ENCODE data around the gene SNTA1.
A peak's percentile ranks its signal among the peaks of the same experiment; 100 is the strongest.
"Not testable (repeated sequence)": the region's sequence is repeated elsewhere in the genome, so short reads cannot be mapped to it uniquely, and the experiment has no call there.

The SNTA1 gene

DNA sequence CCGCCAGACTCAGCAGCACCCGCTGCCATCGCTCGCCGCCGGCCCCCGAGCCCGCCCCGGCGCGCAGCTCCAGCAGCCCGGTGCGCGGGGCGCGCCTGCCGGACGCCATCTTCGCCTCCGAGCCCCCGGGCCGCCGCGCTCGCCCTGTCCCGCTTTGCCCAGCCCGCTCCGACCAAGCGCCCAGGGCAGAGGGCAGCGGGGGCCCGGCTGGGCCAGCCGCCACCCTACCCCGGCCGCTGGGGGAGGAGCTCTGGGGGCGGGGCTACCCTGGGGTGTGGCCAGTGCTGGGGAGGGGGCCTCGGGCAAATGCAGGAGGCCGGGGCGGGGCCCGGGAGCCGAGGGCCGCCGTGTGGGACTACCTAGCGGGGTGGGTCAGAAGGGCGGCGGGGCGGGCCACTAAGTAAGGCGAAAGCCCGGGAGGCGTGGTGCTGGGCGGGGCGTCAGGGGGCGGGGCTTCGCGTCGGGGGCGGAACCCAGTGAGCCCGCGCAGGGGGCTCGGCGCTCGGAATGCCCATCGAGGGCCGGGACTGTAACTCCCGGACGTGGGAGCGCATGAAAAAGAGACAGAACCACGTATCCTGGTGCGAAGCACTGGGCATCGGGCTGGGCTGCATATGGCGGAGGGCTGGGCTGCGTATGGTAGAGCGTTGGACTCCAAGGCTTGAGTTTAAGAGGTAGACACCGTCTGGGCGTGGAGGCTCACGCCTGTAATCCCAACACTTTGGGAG, at the start of gene SNTA1:
SNTA1 (minus strand) TSS at position 252 of the 728 bp plus-strand sequence; CDS start at position 109, 143 bp downstream.
- peak; percentile 55 for DNase-seq (ENCODE audit: low read depth)
- TF ChIP-seq, protein P1, sequence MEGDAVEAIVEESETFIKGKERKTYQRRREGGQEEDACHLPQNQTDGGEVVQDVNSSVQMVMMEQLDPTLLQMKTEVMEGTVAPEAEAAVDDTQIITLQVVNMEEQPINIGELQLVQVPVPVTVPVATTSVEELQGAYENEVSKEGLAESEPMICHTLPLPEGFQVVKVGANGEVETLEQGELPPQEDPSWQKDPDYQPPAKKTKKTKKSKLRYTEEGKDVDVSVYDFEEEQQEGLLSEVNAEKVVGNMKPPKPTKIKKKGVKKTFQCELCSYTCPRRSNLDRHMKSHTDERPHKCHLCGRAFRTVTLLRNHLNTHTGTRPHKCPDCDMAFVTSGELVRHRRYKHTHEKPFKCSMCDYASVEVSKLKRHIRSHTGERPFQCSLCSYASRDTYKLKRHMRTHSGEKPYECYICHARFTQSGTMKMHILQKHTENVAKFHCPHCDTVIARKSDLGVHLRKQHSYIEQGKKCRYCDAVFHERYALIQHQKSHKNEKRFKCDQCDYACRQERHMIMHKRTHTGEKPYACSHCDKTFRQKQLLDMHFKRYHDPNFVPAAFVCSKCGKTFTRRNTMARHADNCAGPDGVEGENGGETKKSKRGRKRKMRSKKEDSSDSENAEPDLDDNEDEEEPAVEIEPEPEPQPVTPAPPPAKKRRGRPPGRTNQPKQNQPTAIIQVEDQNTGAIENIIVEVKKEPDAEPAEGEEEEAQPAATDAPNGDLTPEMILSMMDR (IDR thresholded peaks at IDR 0.05; ENCODE audit: control insufficient read depth, extremely low read depth, insufficient read depth), result no peak
- peak within 1 kb of the TSS; percentile 67 for H3K4me3 ChIP-seq (ENCODE audit: low read depth, low read length)

GRCh38 chr20:33490934-33491656, 47.5 kb upstream of the SNTA1 start:
- TF ChIP-seq, protein P1 (IDR thresholded peaks at IDR 0.05; ENCODE audit: control insufficient read depth, extremely low read depth, insufficient read depth), result no peak
- peak overlapping the region; percentile 94 for H3K4me3 ChIP-seq (ENCODE audit: low read depth, low read length)
- no peak for DNase-seq (ENCODE audit: low read depth)

GRCh38 chr20:33490023-33490933, 46.7 kb upstream of the SNTA1 start, which contains the start of gene CBFA2T2:
Gene CBFA2T2 (plus strand): TSS chr20:33490096. CDS start chr20:33490268, 172 bp downstream.
- TF ChIP-seq, protein P1 (IDR thresholded peaks at IDR 0.05; ENCODE audit: control insufficient read depth, extremely low read depth, insufficient read depth), result no peak
- no peak for DNase-seq (ENCODE audit: low read depth)
- H3K4me3 ChIP-seq (ENCODE audit: low read depth, low read length), result peak within 1 kb of the TSS; percentile 94

DNA sequence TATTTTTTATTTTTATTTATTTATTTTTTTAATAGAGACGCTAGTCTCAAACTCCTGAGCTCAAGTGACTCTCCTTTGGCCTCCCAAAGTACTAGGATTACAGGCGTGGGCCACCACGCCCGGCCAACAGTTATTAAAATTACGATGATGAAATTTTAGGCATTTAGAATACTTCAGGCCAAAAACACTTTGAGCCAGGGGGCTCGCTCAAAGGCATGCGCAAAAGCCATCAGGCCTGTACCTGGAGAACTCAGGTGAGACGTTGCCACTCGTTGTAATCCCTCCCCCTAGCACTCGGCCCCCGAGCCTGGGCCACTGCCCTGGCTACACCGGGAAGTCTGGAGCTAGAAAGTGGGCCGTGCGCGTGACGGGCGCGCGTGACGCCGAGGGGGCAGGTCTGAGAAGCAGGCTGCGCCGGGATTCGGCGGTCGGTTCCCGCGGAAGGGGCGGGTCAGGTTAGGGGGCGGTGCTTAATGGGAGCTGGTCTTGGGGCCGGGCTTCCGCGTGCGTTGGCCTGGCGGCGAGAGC, 46.0 kb upstream of the SNTA1 start:
- peak overlapping the region; percentile 25 for H3K4me3 ChIP-seq (ENCODE audit: low read depth, low read length)
- TF ChIP-seq, protein P1 (IDR thresholded peaks at IDR 0.05; ENCODE audit: control insufficient read depth, extremely low read depth, insufficient read depth), result no peak
- peak; percentile 92 for DNase-seq (ENCODE audit: low read depth)

DNA sequence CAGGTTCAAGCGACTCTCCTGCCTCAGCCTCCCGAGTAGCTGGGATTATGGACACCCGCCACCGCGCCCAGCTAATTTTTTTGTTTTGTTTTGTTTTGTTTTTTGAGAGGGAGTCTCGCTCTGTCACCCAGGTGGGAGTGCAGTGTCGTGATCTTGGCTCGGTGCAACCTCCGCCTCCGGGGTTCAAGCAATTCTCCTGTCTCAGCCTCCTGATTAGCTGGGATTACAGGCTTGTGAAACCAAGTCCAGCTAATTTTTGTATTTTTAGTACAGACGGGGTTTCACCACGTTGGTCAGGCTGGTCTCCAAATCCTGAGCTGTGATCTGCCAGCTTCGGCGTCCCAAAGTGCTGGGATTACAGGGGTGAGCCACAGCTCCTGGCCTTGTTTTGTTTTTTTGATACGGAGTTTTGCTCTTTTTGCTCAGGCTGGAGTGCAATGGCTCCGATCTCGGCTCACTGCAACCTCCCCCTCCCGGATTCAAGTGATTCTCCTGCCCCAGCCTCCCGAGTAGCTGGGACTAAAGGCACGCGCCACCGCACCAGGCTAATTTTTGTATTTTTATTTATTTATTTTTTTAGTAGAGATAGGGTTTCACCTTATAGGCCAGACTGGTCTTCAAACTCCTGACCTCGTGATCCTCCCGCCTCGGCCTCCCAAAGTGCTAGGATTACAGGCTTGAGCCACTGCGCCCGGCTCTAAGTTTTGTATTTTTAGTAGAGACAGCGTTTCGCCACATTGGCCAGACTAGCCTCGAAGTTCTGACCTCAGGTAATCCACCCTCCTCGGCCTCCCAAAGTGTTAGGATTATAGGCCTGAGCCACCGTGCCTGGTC, 45.3 kb upstream of the SNTA1 start:
- not testable (repeated sequence) for DNase-seq (ENCODE audit: low read depth)
- peak overlapping the region; percentile 25 for H3K4me3 ChIP-seq (ENCODE audit: low read depth, low read length)

DNA sequence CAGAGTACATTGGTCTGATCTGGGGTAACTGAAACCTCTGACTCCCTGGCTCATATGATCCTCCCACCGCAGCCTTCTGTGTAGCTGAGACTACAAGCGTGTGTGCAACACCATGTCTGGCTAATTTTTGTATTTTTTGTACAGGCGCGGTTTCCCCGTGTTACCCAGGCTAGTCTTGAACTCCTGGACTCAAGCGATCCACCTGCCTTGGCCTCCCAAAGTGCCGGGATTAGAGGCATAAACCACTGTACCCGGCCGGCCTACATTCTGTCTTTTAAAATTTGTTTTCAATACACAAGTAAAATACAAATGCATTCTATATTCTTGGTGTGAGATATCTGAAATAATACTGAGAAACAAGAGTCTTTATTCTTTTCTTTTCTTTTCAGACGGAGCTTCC, 44.6 kb upstream of the SNTA1 start:
- TF ChIP-seq, protein P1 (IDR thresholded peaks at IDR 0.05; ENCODE audit: control insufficient read depth, extremely low read depth, insufficient read depth), result no peak
- no peak for DNase-seq (ENCODE audit: low read depth)
- H3K4me3 ChIP-seq (ENCODE audit: low read depth, low read length), result no peak overlapping the region

DNA sequence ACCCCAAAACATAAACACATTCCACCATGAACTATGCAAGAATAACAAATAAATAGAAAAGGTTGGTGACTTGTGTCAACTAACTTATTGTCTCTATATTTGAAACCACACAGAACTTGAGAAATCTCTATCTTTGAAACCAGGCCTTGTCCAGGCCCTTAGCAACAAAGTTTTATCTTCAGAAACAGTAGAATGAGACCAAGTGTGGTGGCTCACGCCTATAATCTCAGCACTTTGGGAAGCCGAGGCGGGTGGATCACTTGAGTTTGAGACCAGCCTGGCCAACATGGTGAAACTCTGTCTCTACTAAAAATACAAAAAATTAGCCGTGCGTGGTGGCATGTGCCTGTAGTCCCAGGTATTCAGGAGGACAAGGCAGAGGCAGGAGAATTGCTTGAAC, 39.6 kb upstream of the SNTA1 start:
- not testable (repeated sequence) for DNase-seq (ENCODE audit: low read depth); H3K4me3 ChIP-seq (ENCODE audit: low read depth, low read length)
